Mesothelial cell of epicardium (in vitro differentiated cells): Measurements from ENCODE around the gene SLC66A1. TPM values are rescaled to one million over a fixed set of nuclear protein-coding genes. Genes with fewer than 3 reads are reported as not detected.

Experiments
- DNase-seq, 2 experiments: peaks; one replicate each; pipeline ENCODE4 v3.0.0; 2021; ENCODE audit warnings: low spot score in 2 of 2; ENCODE audit not compliant: unreplicated experiment in 2 of 2
- H3K27ac Mint-ChIP-seq: 2 replicates; pipeline ENCODE4 v1.8.0; 2021; ENCODE audit warnings: mixed read lengths
- H3K27me3 Mint-ChIP-seq: 2 replicates; pipeline ENCODE4 v1.8.0; 2021; ENCODE audit warnings: low read depth, mixed read lengths
- H3K36me3 Mint-ChIP-seq: 2 replicates; pipeline ENCODE4 v1.8.0; 2021; ENCODE audit warnings: mixed read lengths
- H3K4me1 Mint-ChIP-seq: 2 replicates; pipeline ENCODE4 v1.8.0; 2021; ENCODE audit warnings: mixed read lengths
- H3K4me3 Mint-ChIP-seq: 2 replicates; pipeline ENCODE4 v1.8.0; 2021; ENCODE audit warnings: mild to moderate bottlenecking, moderate library complexity, mixed read lengths
- H3K9me3 Mint-ChIP-seq: 2 replicates; pipeline ENCODE4 v1.8.0; 2021; ENCODE audit warnings: mixed read lengths
- total RNA-seq: library from RNA; stranded (reverse); gene quantifications from 3 replicates; pipeline ENCODE4 v1.2.1, GENCODE V29; 2021
- TF ChIP-seq, protein P1 (sequence below): fragments of 200-600 bp; sonication (generic); IDR thresholded peaks from one replicate; pipeline ENCODE4 v1.5.0; 2021; ENCODE audit warnings: antibody characterized with exemption; ENCODE audit not compliant: unreplicated experiment

The SLC66A1 gene
- total RNA-seq, 1 donor from 2014 or later, result 20.9 TPM

DNA sequence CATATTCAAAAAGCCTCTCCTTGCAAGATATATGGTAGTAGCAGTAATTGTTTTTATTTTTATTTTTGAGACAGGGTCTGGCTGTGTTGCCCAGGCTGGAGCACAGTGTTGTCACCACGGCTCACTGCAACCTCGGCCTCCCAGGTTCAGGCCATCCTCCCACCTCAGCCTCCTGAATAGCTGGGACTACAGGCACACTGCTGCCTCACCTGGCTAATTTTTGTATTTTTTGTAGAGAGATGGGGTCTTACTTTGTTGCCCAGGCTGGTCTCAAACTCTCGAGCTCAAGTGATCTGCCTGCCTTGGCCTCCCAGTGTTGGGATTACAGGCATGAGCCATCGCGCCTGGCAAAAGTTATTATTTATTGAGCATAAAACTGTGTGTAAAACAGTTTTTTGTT, 38.4 kb downstream of the SLC66A1 start:
- Mint-ChIP-seq H3K36me3 (peaks cover 27% of the 10 kb centered on the region), H3K4me1 (peaks cover 5% of the 10 kb centered on the region), H3K9me3 (no peaks in the 10 kb centered on the region), H3K4me3 (no peak overlapping the region), H3K27me3 (no peaks in the 10 kb centered on the region), H3K27ac (no peak overlapping the region)
- DNase-seq, result no peak
- TF ChIP-seq, protein P1, sequence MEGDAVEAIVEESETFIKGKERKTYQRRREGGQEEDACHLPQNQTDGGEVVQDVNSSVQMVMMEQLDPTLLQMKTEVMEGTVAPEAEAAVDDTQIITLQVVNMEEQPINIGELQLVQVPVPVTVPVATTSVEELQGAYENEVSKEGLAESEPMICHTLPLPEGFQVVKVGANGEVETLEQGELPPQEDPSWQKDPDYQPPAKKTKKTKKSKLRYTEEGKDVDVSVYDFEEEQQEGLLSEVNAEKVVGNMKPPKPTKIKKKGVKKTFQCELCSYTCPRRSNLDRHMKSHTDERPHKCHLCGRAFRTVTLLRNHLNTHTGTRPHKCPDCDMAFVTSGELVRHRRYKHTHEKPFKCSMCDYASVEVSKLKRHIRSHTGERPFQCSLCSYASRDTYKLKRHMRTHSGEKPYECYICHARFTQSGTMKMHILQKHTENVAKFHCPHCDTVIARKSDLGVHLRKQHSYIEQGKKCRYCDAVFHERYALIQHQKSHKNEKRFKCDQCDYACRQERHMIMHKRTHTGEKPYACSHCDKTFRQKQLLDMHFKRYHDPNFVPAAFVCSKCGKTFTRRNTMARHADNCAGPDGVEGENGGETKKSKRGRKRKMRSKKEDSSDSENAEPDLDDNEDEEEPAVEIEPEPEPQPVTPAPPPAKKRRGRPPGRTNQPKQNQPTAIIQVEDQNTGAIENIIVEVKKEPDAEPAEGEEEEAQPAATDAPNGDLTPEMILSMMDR, result no peak

DNA sequence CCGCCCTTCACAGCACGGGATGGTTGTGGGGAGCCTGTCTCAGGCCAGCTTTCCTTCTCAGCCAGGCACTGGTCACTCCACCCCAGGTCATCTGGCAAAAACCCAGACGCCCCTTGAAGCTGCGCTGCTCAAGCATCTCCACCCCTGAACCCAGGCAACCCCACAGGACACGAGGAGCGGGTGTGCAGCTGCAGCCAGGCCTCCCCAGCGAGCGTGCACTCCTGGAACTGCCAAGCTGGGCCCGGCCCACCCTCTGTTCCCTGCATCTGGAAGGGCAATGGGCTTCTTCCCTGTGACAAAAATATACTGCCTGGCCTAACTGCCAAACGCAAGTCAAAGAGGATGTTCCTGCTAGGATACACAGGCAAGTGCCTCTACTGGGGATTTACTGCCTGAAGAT, 39.7 kb downstream of the SLC66A1 start:
- Mint-ChIP-seq H3K4me3 (no peak overlapping the region), H3K4me1 (peaks cover 5% of the 10 kb centered on the region), H3K27me3 (no peaks in the 10 kb centered on the region), H3K36me3 (peaks cover 33% of the 10 kb centered on the region), H3K9me3 (no peaks in the 10 kb centered on the region), H3K27ac (no peak overlapping the region)
- no peak for DNase-seq
- TF ChIP-seq, protein P1, result no peak

DNA sequence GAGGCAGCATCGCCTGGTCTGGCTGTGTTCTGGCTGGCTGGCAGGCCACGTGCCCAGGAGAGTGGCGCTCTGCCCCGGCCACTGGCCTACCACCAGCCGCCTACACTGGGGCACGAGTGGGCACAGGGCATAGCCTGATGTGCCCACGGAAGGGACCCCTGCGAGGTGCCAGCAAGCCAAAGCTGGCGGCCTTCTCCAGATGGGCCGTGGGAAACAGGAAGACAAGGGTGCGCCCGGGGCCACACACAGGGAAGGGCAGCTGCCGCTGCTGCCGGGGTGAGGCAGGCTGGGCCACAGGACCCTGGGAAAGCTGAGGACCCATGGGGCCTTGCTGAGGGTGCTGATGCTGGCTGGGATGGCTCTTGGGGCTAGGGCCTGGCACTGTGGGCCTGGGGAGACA, 40.7 kb downstream of the SLC66A1 start:
- TF ChIP-seq, protein P1, result no peak
- Mint-ChIP-seq H3K27ac (no peak overlapping the region), H3K36me3 (peaks cover 36% of the 10 kb centered on the region)

DNA sequence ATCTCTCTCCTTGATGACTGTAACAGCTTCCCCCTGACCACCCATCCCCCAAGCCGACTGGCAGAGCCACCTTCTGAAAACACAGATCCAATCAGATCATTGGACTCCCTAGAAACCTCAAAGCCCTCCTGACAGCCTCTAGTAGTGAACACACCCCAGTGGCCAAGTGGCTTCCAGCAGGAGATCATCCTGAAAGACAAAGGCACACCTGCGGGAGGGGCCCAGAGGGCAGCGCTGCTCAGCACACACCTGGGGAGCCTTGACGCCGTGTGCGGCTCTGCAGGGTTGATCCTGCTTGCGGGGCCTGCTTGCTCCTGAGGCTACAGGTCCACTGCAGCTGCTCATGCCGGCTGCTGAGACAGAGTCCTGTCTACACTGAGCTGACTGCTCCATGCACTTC, 41.5 kb downstream of the SLC66A1 start:
- no peak for DNase-seq
- TF ChIP-seq, protein P1, result no peak
- peaks cover 3% of the 10 kb centered on the region for H3K4me1 Mint-ChIP-seq
- H3K9me3 Mint-ChIP-seq, result no peaks in the 10 kb centered on the region
- H3K36me3 Mint-ChIP-seq, result peaks cover 36% of the 10 kb centered on the region
- no peaks in the 10 kb centered on the region for H3K27me3 Mint-ChIP-seq
- H3K27ac Mint-ChIP-seq, result no peak overlapping the region
- H3K4me3 Mint-ChIP-seq, result no peak overlapping the region

More for the DNA sequence above, 40.7 kb downstream of the SLC66A1 start:
- H3K4me3 Mint-ChIP-seq, result no peak overlapping the region
- H3K27me3 Mint-ChIP-seq, result no peaks in the 10 kb centered on the region
- no peak for DNase-seq
- no peaks in the 10 kb centered on the region for H3K9me3 Mint-ChIP-seq
- peaks cover 5% of the 10 kb centered on the region for H3K4me1 Mint-ChIP-seq

DNA sequence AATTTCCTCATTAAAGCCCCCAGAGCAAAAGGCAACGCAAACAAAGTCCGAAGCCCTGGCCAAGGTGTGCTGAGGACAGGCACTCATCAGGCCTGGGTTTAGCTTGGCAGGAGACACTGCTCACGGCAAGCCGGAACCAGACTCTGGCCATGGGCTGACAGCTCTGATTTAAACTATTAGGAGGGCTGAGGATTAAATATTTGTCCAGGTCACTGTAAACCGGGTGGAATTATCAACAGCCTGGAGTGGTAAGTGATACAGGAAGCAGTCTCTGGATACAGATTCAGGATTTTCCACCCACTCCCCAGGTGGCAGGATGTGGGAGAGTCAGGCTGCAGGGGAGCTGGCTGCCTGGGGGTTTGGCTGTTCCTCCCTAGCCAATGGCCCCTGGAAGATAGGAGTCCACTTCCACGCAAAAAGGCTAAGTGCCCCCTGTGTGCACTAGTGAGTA, 42.4 kb downstream of the SLC66A1 start:
- DNase-seq, result no peak
- Mint-ChIP-seq H3K4me3 (no peak overlapping the region), H3K9me3 (no peaks in the 10 kb centered on the region), H3K27me3 (no peaks in the 10 kb centered on the region), H3K27ac (no peak overlapping the region), H3K4me1 (no peaks in the 10 kb centered on the region), H3K36me3 (peaks cover 36% of the 10 kb centered on the region)
- TF ChIP-seq, protein P1, result no peak

DNA sequence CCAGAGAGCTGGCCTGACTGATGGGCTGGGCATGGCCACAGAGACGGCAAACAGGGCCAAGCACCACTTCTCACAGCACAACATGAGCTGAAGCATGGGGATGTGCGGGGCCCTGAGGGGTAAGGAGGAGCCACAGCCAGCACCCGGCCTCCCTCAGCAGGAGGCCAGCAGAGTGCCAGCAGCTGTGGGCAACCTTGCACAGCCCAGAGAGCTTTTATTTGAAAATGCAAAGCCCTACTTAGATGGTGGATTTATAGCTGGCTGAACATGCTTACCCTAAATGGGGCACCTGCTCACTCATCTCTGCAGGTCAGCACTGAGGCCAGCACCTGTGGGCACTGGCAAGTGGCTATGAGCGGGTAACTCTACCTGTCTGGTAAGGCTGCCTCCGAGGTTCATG, 44.1 kb downstream of the SLC66A1 start:
- TF ChIP-seq, protein P1, result no peak
- no peaks in the 10 kb centered on the region for H3K27me3 Mint-ChIP-seq
- H3K27ac Mint-ChIP-seq, result no peak overlapping the region
- peaks cover 13% of the 10 kb centered on the region for H3K4me1 Mint-ChIP-seq
- H3K9me3 Mint-ChIP-seq, result no peaks in the 10 kb centered on the region
- no peak for DNase-seq
- H3K36me3 Mint-ChIP-seq, result peaks cover 31% of the 10 kb centered on the region
- H3K4me3 Mint-ChIP-seq, result no peak overlapping the region
